Esophagus muscularis mucosa (tissue), 4 donors: ENCODE data around the gene CLTC.

Experiments used
- CTCF ChIP-seq, 3 experiments: fragments of 200-600 bp in 2 of 3; fragments of 450-650 bp in 1 of 3; sonication (generic) in 2 of 3; IDR thresholded peaks; one replicate each; pipeline ENCODE4 v1.5.1; 2017 to 2019; ENCODE audit warnings: antibody characterized with exemption in 3 of 3, mild to moderate bottlenecking in 2 of 3, moderate library complexity in 1 of 3
- EP300 ChIP-seq: sonication (generic); formaldehyde crosslinking; IDR thresholded peaks from one replicate; pipeline ENCODE4 v1.6.1; 2017; ENCODE audit warnings: antibody characterized with exemption
- POLR2A ChIP-seq: fragments of 450-650 bp; IDR thresholded peaks from one replicate; pipeline ENCODE4 v1.6.1; 2017; ENCODE audit warnings: antibody characterized with exemption, moderate library complexity, mild to moderate bottlenecking, low read depth
- POLR2AphosphoS5 ChIP-seq, 2 donors: sonication (generic); formaldehyde crosslinking; IDR thresholded peaks; one replicate each; pipeline ENCODE4 v1.6.1; 2017; ENCODE audit warnings: antibody characterized with exemption in 2 of 2

- TF ChIP-seq CTCF (IDR thresholded peaks at IDR 0.05) (no peak), POLR2A (no peak), POLR2AphosphoS5 (IDR thresholded peaks at IDR 0.05) (no peak), EP300 (no peak)
Observed at GRCh38 chr17:59698143-59698542, 78.4 kb downstream of the CLTC start.
